K562 (cell line): ENCODE data around the gene ZNF74. TPM values are rescaled to one million over a fixed set of nuclear protein-coding genes. Genes with fewer than 3 reads are reported as not detected.
A peak's percentile ranks its signal among the peaks of the same experiment; 100 is the strongest.

ENCODE experiments used
- CC2D1A ChIP-seq: fragments of 450-650 bp; IDR thresholded peaks from 2 replicates; pipeline ENCODE4 v1.6.1; 2017; ENCODE audit warnings: mild to moderate bottlenecking
- CHCHD3 ChIP-seq: fragments of 250-450 bp; sonication (Bioruptor Pico); IDR thresholded peaks from 2 replicates; pipeline ENCODE4 v2.1.2; 2022; ENCODE audit warnings: mild to moderate bottlenecking
- CSDE1 ChIP-seq, 2 experiments: fragments of 450-650 bp; IDR thresholded peaks; 2 replicates each; pipeline ENCODE4 v1.6.1; 2016; ENCODE audit warnings: mild to moderate bottlenecking in 1 of 2
- EGR1 ChIP-seq: fragments of 450-650 bp; conservative IDR thresholded peaks from 2 replicates; pipeline ENCODE4 v1.6.1; 2017; ENCODE audit warnings: mild to moderate bottlenecking
- HDAC1 ChIP-seq, 2 experiments: fragments of 450-650 bp; IDR thresholded peaks; 2 replicates each; pipeline ENCODE4 v1.6.1; 2016 to 2017; ENCODE audit warnings: inconsistent platforms in 1 of 2, mild to moderate bottlenecking in 1 of 2, moderate library complexity in 1 of 2
- HNRNPH1 ChIP-seq: fragments of 200-400 bp; formaldehyde crosslinking; optimal IDR thresholded peaks from 2 replicates; pipeline ENCODE3; 2017; ENCODE audit warnings: low read depth, mild to moderate bottlenecking, low read length, moderate library complexity
- HNRNPLL ChIP-seq: fragments of 200-400 bp; formaldehyde crosslinking; IDR thresholded peaks from 2 replicates; pipeline ENCODE4 v1.6.1; 2017; ENCODE audit warnings: low read length, low read depth, mild to moderate bottlenecking; ENCODE audit not compliant: poor library complexity, severe bottlenecking
- IRF2 ChIP-seq: sonication (generic); formaldehyde crosslinking; IDR thresholded peaks from 2 replicates; pipeline ENCODE4 v1.8.1; 2022; ENCODE audit warnings: mild to moderate bottlenecking, missing genetic modification reagents
- MCM3 ChIP-seq: fragments of 450-650 bp; IDR thresholded peaks from 2 replicates; pipeline ENCODE4 v1.6.1; 2016
- MLLT1 ChIP-seq, 2 experiments: fragments of 450-650 bp; IDR thresholded peaks; 2 replicates each; pipeline ENCODE4 v1.6.1; 2016
- NBN ChIP-seq: fragments of 450-650 bp; IDR thresholded peaks from 2 replicates; pipeline ENCODE4 v1.6.1; 2016; ENCODE audit warnings: low read depth, mild to moderate bottlenecking
- NCOA4 ChIP-seq: fragments of 450-650 bp; IDR thresholded peaks from 2 replicates; pipeline ENCODE4 v1.6.1; 2018; ENCODE audit warnings: mild to moderate bottlenecking; ENCODE audit not compliant: partially characterized antibody
- PCBP1 ChIP-seq: fragments of 200-400 bp; formaldehyde crosslinking; IDR thresholded peaks from 2 replicates; pipeline ENCODE4 v1.6.1; 2018; ENCODE audit warnings: mild to moderate bottlenecking, low read depth, low read length; ENCODE audit not compliant: poor library complexity, severe bottlenecking
- RBM39 ChIP-seq: fragments of 200-400 bp; formaldehyde crosslinking; optimal IDR thresholded peaks from 2 replicates; pipeline ENCODE3; 2018; ENCODE audit warnings: low read depth, low read length
- RNF219 ChIP-seq: fragments of 250-450 bp; sonication (Bioruptor Pico); IDR thresholded peaks from 2 replicates; pipeline ENCODE4 v1.5.0; 2022; ENCODE audit warnings: mild to moderate bottlenecking
- TOE1 ChIP-seq, 2 experiments: fragments of 450-650 bp in 1 of 2; sonication (generic) in 1 of 2; formaldehyde crosslinking in 1 of 2; IDR thresholded peaks; 2 replicates each; pipeline versions ENCODE4 v1.7.1 to v1.8.0; 2016 to 2022; ENCODE audit warnings: borderline replicate concordance in 2 of 2, mild to moderate bottlenecking in 2 of 2, antibody characterized with exemption in 1 of 2, inconsistent platforms in 1 of 2, low read depth in 1 of 2, missing genetic modification reagents in 1 of 2, moderate library complexity in 1 of 2
- USF1 ChIP-seq: sonication (generic); formaldehyde crosslinking; IDR thresholded peaks from 2 replicates; pipeline ENCODE4 v1.9.0; 2022; ENCODE audit warnings: mild to moderate bottlenecking, missing genetic modification reagents
- USF2 ChIP-seq: sonication (generic); formaldehyde crosslinking; IDR thresholded peaks from 2 replicates; pipeline ENCODE4 v1.5.0; 2020; ENCODE audit warnings: missing genetic modification reagents
- XRCC4 ChIP-seq: IDR thresholded peaks from one replicate; pipeline ENCODE4 v1.6.1; 2011; ENCODE audit not compliant: insufficient read depth, insufficient read length; ENCODE audit errors: extremely low read depth
- YBX1 ChIP-seq: fragments of 450-650 bp; IDR thresholded peaks from 2 replicates; pipeline ENCODE4 v1.7.1; 2016; ENCODE audit warnings: mild to moderate bottlenecking
- ZNF41 ChIP-seq: fragments of 250-450 bp; sonication (Bioruptor Pico); conservative IDR thresholded peaks from 2 replicates; pipeline ENCODE4 v1.4.0; 2020; ENCODE audit warnings: mild to moderate bottlenecking
- ZNF778 ChIP-seq: fragments of 450-650 bp; formaldehyde crosslinking; IDR thresholded peaks from 2 replicates; pipeline ENCODE4 v1.4.0; 2020; ENCODE audit warnings: mild to moderate bottlenecking, moderate library complexity
- ZNF780A ChIP-seq: fragments of 250-450 bp; sonication (Bioruptor Pico); IDR thresholded peaks from 2 replicates; pipeline ENCODE4 v1.5.0; 2021; ENCODE audit warnings: mild to moderate bottlenecking
- polyA plus RNA-seq, 8 experiments: library from polyadenylated mRNA; depleted of rRNA in 4 of 8; stranded (reverse) in 5 of 8; unstranded in 3 of 8; fragments of >200 nt; fragmentation: Nextera tagmentation in 2 of 8; fragmentation: Illumina TruSeq in 1 of 8; extraction: Ambion mirVana in 2 of 8; extraction: Trizol in 1 of 8; gene quantifications; 2 replicates each; pipeline versions ENCODE4 v1.2.1 to v1.2.3, GENCODE V29; 2011 to 2014; ENCODE audit warnings: inconsistent platforms in 1 of 8, missing spikeins in 1 of 8
- total RNA-seq, 7 experiments: library from RNA; depleted of rRNA in 6 of 7; stranded (reverse); fragments of >200 nt in 6 of 7; fragmentation: Illumina TruSeq in 2 of 7; extraction: Trizol in 2 of 7; gene quantifications; 2 replicates each; pipeline versions ENCODE4 v1.2.1 to v1.2.3, GENCODE V29; 2011 to 2021; ENCODE audit warnings: low replicate concordance in 1 of 7

The ZNF74 gene
- total and polyA plus RNA-seq, 9 of the 15 experiments (the other 6 are each of a cell fraction or from before 2014, with no cell fraction given), result 2.4 to 53.5 (median 31.5) TPM

GRCh38 chr22:20422271-20423007, 28.5 kb downstream of the ZNF74 start (continued):
- TF ChIP-seq MCM3 (peak; percentile 96), XRCC4 (no peak), NBN (0 out of 2 replicates have a peak, but pooled peaks have one; percentile 37), ZNF780A (CRISPR knock-in tag) (no peak), CHCHD3 (CRISPR knock-in tag) (0 out of 2 replicates have a peak, but pooled peaks have one; percentile 12), ZNF41 (CRISPR knock-in tag) (0 out of 2 replicates have a peak, but pooled peaks have one; percentile 31), USF2 (CRISPR knock-in tag) (no peak), EGR1 (peak; percentile 64), RBM39 (peak; percentile 33), NCOA4 (peak; percentile 68), CC2D1A (0 out of 2 replicates have a peak, but pooled peaks have one; percentile 28), PCBP1 (no peak), IRF2 (peak; percentile 5; the same call in 1 of the 2 replicates), RNF219 (no peak), CSDE1 (IDR thresholded peaks at IDR 0.05) (0 out of 4 replicates have a peak, but pooled peaks of 1 of the 2 experiments have one; percentile 36), YBX1 (0 out of 2 replicates have a peak, but pooled peaks have one; percentile 76), ZNF778 (no peak), USF1 (CRISPR knock-in tag) (peak; percentile 40; the same call in 1 of the 2 replicates), HNRNPLL (peak; percentile 22), MLLT1 (IDR thresholded peaks at IDR 0.05) (peak; percentile 67 to 87; a peak in 3 of 4 replicates), HDAC1 (IDR thresholded peaks at IDR 0.05) (peak in 1 of 2 experiments; percentile 64; a peak in 1 of 4 replicates), TOE1 (IDR thresholded peaks at IDR 0.05; ENCODE audit: borderline replicate concordance) (no peak), TOE1 (CRISPR knock-in tag; IDR thresholded peaks at IDR 0.05; ENCODE audit: borderline replicate concordance, low read depth) (0 out of 2 replicates have a peak, but pooled peaks have one; percentile 85), HNRNPH1 (no peak)
